HEK293 (cell line): ENCODE data around the gene GUF1.

Experiments used
- BCL11A ChIP-seq: fragments of 450-650 bp; formaldehyde crosslinking; IDR thresholded peaks from 2 replicates; pipeline ENCODE4 v1.5.1; 2016; ENCODE audit warnings: low read depth, missing biosample characterization, missing genetic modification characterization
- CTCF ChIP-seq: fragments of 450-650 bp; formaldehyde crosslinking; IDR thresholded peaks from 2 replicates; pipeline ENCODE4 v1.5.1; 2016; ENCODE audit warnings: missing biosample characterization, missing genetic modification characterization
- KLF9 ChIP-seq: fragments of 450-650 bp; formaldehyde crosslinking; IDR thresholded peaks from 2 replicates; pipeline ENCODE4 v1.5.1; 2016; ENCODE audit warnings: missing biosample characterization, missing genetic modification characterization, low read depth
- PRDM10 ChIP-seq: fragments of 450-650 bp; formaldehyde crosslinking; IDR thresholded peaks from 2 replicates; pipeline ENCODE4 v1.5.1; 2016; ENCODE audit warnings: missing biosample characterization, missing genetic modification characterization
- ZNF670 ChIP-seq: fragments of 450-650 bp; formaldehyde crosslinking; IDR thresholded peaks from 2 replicates; pipeline ENCODE4 v1.5.1; 2016; ENCODE audit warnings: missing biosample characterization, missing genetic modification characterization, low read depth

GRCh38 chr4:44670506-44671199, 7.6 kb upstream of the GUF1 start:
- TF ChIP-seq CTCF (tag by site-specific recombination) (no peak), KLF9 (tag by site-specific recombination) (no peak), BCL11A (tag by site-specific recombination) (no peak), ZNF670 (tag by site-specific recombination) (no peak), PRDM10 (no peak)
